K562 (cell line): ENCODE results near the gene IPO13. TPM values are rescaled to one million over a fixed set of nuclear protein-coding genes. Genes with fewer than 3 reads are reported as not detected.

Experiments
- ATAC-seq: fragments of 200-7000 bp; cut with Tn5 transposase; 3 replicates; pipeline ENCODE4 v1.9.1; 2020; ENCODE audit warnings: moderate library complexity
- BruUV-seq: library from RNA; stranded (reverse); fragments of 400-500 nt; replicated peaks from 2 replicates; lab custom pipeline; 2021; lab: Mats Ljungman, UMichigan
- CTCF ChIA-PET: fragments of 300-600 bp; formaldehyde crosslinking; extraction: SDS; loops from one replicate; lab custom pipeline; 2021; ENCODE audit warnings: low intra/inter-chr PET ratio; lab: Yijun Ruan, JAX
- POLR2A ChIA-PET: fragments of 300-600, 350-650 bp; sonication (Branson Sonifier 250); formaldehyde crosslinking; extraction: SDS; loops from one replicate; lab custom pipeline; 2021; ENCODE audit warnings: antibody characterized with exemption, inconsistent platforms; lab: Yijun Ruan, JAX
- DNase-seq, 4 experiments: peaks; one replicate each; pipeline versions ENCODE4 v3.0.0 to v3.0.0-alpha.2; 2011 to 2018; ENCODE audit warnings: low spot score in 3 of 4, mixed read lengths in 3 of 4; ENCODE audit errors: extremely low read depth in 1 of 4
- FAIRE-seq: peaks from 2 replicates; lab custom pipeline; 2011; peaks lifted over from hg19 to GRCh38; lab: Jason Lieb, UNC
- H2AFZ ChIP-seq: 2 replicates; pipeline ENCODE4 v1.6.0; 2011; ENCODE audit warnings: low read depth, low read length, control low read depth, inconsistent platforms
- H3K27ac ChIP-seq: fragments of 200-600 bp; 3 replicates; pipeline ENCODE4 v1.8.0; 2011; ENCODE audit warnings: low read depth, mild to moderate bottlenecking, control low read depth, inconsistent platforms, low read length, moderate library complexity, mixed read lengths; ENCODE audit errors: extremely low read depth
- H3K27me3 ChIP-seq, 2 experiments: fragments of 300-600 bp in 1 of 2; 2 replicates in 1 of 2; 3 replicates in 1 of 2; pipeline versions ENCODE4 v1.6.0 to v1.8.0; 2011; ENCODE audit warnings: inconsistent platforms in 2 of 2, low read length in 2 of 2, mild to moderate bottlenecking in 1 of 2, mixed read lengths in 1 of 2, moderate library complexity in 1 of 2; ENCODE audit not compliant: control insufficient read depth in 2 of 2, insufficient read depth in 2 of 2
- H3K36me3 ChIP-seq: fragments of 300-600 bp; 3 replicates; pipeline ENCODE4 v1.8.0; 2011; ENCODE audit warnings: mild to moderate bottlenecking, low read length, inconsistent platforms; ENCODE audit not compliant: control insufficient read depth, insufficient read depth
- H3K4me1 ChIP-seq, 2 experiments: fragments of 200-600 bp in 1 of 2; replicated peaks in 1 of 2; 2 replicates in 1 of 2; 3 replicates in 1 of 2; pipeline versions ENCODE4 v1.5.1 to v1.8.0; 2011; ENCODE audit warnings: inconsistent platforms in 2 of 2, low read length in 2 of 2, mild to moderate bottlenecking in 1 of 2, mixed read lengths in 1 of 2, moderate library complexity in 1 of 2; ENCODE audit not compliant: control insufficient read depth in 2 of 2, insufficient read depth in 2 of 2
- H3K4me2 ChIP-seq: 2 replicates; pipeline ENCODE4 v1.6.1; 2011; ENCODE audit warnings: low read length, control low read depth, inconsistent platforms, mixed read lengths; ENCODE audit not compliant: insufficient read depth
- H3K4me3 ChIP-seq: fragments of 200-600 bp; sonication (generic), shearing (Covaris generic); 2 replicates; pipeline ENCODE4 v1.5.1; 2016; ENCODE audit warnings: control low read depth, inconsistent platforms
- H3K79me2 ChIP-seq: fragments of 200-600 bp; 3 replicates; pipeline ENCODE4 v1.8.0; 2011; ENCODE audit warnings: low read length, inconsistent platforms; ENCODE audit not compliant: control insufficient read depth, insufficient read depth
- H3K9ac ChIP-seq, 2 experiments: 2 replicates each; pipeline versions ENCODE4 v1.6.0 to v1.6.1; 2011; ENCODE audit warnings: low read depth in 2 of 2, low read length in 2 of 2, control low read depth in 1 of 2, inconsistent platforms in 1 of 2, mild to moderate bottlenecking in 1 of 2, mixed read lengths in 1 of 2; ENCODE audit not compliant: insufficient read depth in 1 of 2
- H3K9me1 ChIP-seq: one replicate; pipeline ENCODE4 v1.6.0; 2011; ENCODE audit warnings: inconsistent platforms, mild to moderate bottlenecking, low read length, moderate library complexity; ENCODE audit not compliant: control insufficient read depth, insufficient read depth
- H3K9me3 ChIP-seq: replicated peaks from 2 replicates; pipeline ENCODE4 v1.5.1; 2011; ENCODE audit warnings: low read depth, low read length, inconsistent platforms; ENCODE audit not compliant: control insufficient read depth, insufficient read depth
- H4K20me1 ChIP-seq: replicated peaks from 2 replicates; pipeline ENCODE4 v1.6.1; 2011; ENCODE audit warnings: low read length, inconsistent platforms, mixed read lengths; ENCODE audit not compliant: control insufficient read depth, insufficient read depth
- ZFP30 ChIP-seq: fragments of 250-450 bp; sonication (Bioruptor Pico); IDR thresholded peaks from 2 replicates; pipeline ENCODE4 v1.8.0; 2022; ENCODE audit warnings: moderate library complexity, mild to moderate bottlenecking, inconsistent platforms, borderline replicate concordance
- WGBS: fragments of 100-300 bp; shearing (Covaris generic); methylation state at CpG from one replicate; pipeline ENCODE4 v1.1.6; 2016; ENCODE audit warnings: low coverage, mixed read lengths; ENCODE audit not compliant: insufficient coverage; ENCODE audit errors: missing lambda C conversion rate; 5-methylcytosine and 5-hydroxymethylcytosine counted together
- in situ Hi-C: fragments of 300-500 bp; cut with MboI; formaldehyde crosslinking; loops from 4 replicates; pipeline ENCODE4 v1.15.0; 2018; ENCODE audit warnings: inconsistent platforms, mixed read lengths
- intact Hi-C: fragments of 100-400 bp; cut with micrococcal nuclease; formaldehyde crosslinking; loops from 2 replicates; pipeline ENCODE4 v1.14.2; 2022
- polyA plus RNA-seq, 8 experiments: library from polyadenylated mRNA; depleted of rRNA in 4 of 8; stranded (reverse) in 5 of 8; unstranded in 3 of 8; fragments of >200 nt; fragmentation: Nextera tagmentation in 2 of 8; fragmentation: Illumina TruSeq in 1 of 8; extraction: Ambion mirVana in 2 of 8; extraction: Trizol in 1 of 8; gene quantifications; 2 replicates each; pipeline versions ENCODE4 v1.2.1 to v1.2.3, GENCODE V29; 2011 to 2014; ENCODE audit warnings: inconsistent platforms in 1 of 8, missing spikeins in 1 of 8
- total RNA-seq, 7 experiments: library from RNA; depleted of rRNA in 6 of 7; stranded (reverse); fragments of >200 nt in 6 of 7; fragmentation: Illumina TruSeq in 2 of 7; extraction: Trizol in 2 of 7; gene quantifications; 2 replicates each; pipeline versions ENCODE4 v1.2.1 to v1.2.3, GENCODE V29; 2011 to 2021; ENCODE audit warnings: low replicate concordance in 1 of 7
- TF ChIP-seq, protein P1 (sequence below), 3 experiments: IDR thresholded peaks in 2 of 3; conservative IDR thresholded peaks in 1 of 3; 2 replicates each; pipeline ENCODE4 v1.5.1; 2011 to 2012; ENCODE audit warnings: low read length in 3 of 3, mild to moderate bottlenecking in 3 of 3, control low read depth in 2 of 3, improper control_type of control experiment in 1 of 3, inconsistent platforms in 1 of 3, low read depth in 1 of 3, mixed read lengths in 1 of 3, moderate library complexity in 1 of 3; ENCODE audit not compliant: insufficient read depth in 2 of 3

Gene IPO13
- total and polyA plus RNA-seq, 9 of the 15 experiments (the other 6 are each of a cell fraction or from before 2014, with no cell fraction given) = 7.0 to 30.8 (median 16.2) TPM

DNA sequence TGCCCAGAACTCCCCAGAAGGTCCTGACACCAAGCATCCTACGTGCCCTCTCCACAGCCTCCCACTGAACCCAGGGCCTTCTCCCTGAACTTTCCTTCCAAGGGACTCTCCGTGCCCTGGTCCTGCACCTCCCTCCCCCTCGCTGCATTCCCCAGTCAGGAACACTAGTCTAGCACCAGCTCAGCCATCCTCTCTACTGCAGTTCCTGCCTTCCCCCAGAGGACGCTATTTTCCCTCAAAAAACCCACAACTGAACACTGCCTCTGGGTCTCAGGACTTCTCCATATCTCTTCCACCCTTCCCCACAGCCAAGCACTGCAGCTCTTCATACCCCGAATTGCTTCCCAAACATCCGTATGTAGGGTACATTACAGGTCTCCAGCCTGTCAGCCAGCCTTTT lies 25.7 kb upstream of the IPO13 start:
- Histone ChIP-seq H2AFZ (no peak overlapping the region), H3K9me1 (no peaks in the 10 kb centered on the region), H3K27me3 (0 out of 5 replicates have a peak, but pooled peaks cover 0 to 5% of the 10 kb centered on the region in 2 experiments), H3K27ac (no peak overlapping the region), H3K4me3 (no peak overlapping the region), H4K20me1 (no peaks in the 10 kb centered on the region; the same call in 1 of the 2 replicates), H3K79me2 (no peaks in the 10 kb centered on the region), H3K9me3 (no peaks in the 10 kb centered on the region), H3K36me3 (no peaks in the 10 kb centered on the region), H3K4me1 (no peaks in the 10 kb centered on the region), H3K4me2 (no peak overlapping the region), H3K9ac (no peak overlapping the region)
- CTCF ChIA-PET = interaction anchor here (0.5 kb wide), 1 partner anchor 1296 kb away, joined by 3 read pairs; no protein-coding TSS in a partner anchor
- intact Hi-C loops = no loop called here
- no TSS peak for BruUV-seq
- WGBS = 44% methylated on average over 6 of the region's 6 CpGs
- TF ChIP-seq, protein P1, sequence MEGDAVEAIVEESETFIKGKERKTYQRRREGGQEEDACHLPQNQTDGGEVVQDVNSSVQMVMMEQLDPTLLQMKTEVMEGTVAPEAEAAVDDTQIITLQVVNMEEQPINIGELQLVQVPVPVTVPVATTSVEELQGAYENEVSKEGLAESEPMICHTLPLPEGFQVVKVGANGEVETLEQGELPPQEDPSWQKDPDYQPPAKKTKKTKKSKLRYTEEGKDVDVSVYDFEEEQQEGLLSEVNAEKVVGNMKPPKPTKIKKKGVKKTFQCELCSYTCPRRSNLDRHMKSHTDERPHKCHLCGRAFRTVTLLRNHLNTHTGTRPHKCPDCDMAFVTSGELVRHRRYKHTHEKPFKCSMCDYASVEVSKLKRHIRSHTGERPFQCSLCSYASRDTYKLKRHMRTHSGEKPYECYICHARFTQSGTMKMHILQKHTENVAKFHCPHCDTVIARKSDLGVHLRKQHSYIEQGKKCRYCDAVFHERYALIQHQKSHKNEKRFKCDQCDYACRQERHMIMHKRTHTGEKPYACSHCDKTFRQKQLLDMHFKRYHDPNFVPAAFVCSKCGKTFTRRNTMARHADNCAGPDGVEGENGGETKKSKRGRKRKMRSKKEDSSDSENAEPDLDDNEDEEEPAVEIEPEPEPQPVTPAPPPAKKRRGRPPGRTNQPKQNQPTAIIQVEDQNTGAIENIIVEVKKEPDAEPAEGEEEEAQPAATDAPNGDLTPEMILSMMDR (IDR thresholded peaks at IDR 0.05 in 2 of 3, conservative IDR thresholded peaks at IDR 0.05 in 1 of 3; ENCODE audit: insufficient read depth in 2 of 3, low read depth in 1 of 3, low read length in 3 of 3) = peak; percentile 31 to 35 (median 35); a peak in 3 of 6 replicates
- TF ChIP-seq ZFP30 (CRISPR knock-in tag) = no peak
- ATAC-seq (peak; percentile 62), DNase-seq (no peak), FAIRE-seq (no peak)
- POLR2A ChIA-PET = interaction anchor here (0.6 to 1.7 kb wide), 5 partner anchors 10 to 191 kb away, joined by 3 to 5 read pairs (median 3); no protein-coding TSS in a partner anchor
- in situ Hi-C loops = no loop called here
